ENCODE data around the gene PPFIA4.
A peak's percentile ranks its signal among the peaks of the same experiment; 100 is the strongest.

Gene PPFIA4

GRCh38 chr1:203060115-203060514, 33.8 kb downstream of the PPFIA4 start:
- no peak for DNase-seq

- no peak for DNase-seq
Measured at GRCh38 chr1:203063287-203063686, 37.0 kb downstream of the PPFIA4 start.

- no peak for DNase-seq
Measured at GRCh38 chr1:203065191-203065590, 38.9 kb downstream of the PPFIA4 start.

- no peak for DNase-seq
Measured at GRCh38 chr1:203065986-203066385, 39.7 kb downstream of the PPFIA4 start.

- no peak for DNase-seq
Measured at GRCh38 chr1:203066965-203067364, 40.7 kb downstream of the PPFIA4 start.

- DNase-seq: peak; percentile 23
Measured at GRCh38 chr1:203069030-203069747, 42.9 kb downstream of the PPFIA4 start.

GRCh38 chr1:203072002-203072602, 45.8 kb downstream of the PPFIA4 start:
- peak; percentile 27 for DNase-seq

GRCh38 chr1:203072911-203073310, 46.6 kb downstream of the PPFIA4 start:
- DNase-seq: no peak

GRCh38 chr1:203073469-203073868, 47.2 kb downstream of the PPFIA4 start:
- DNase-seq: no peak

- no peak for DNase-seq
Measured at GRCh38 chr1:203074610-203075009, 48.3 kb downstream of the PPFIA4 start.

- no peak for DNase-seq
Measured at GRCh38 chr1:203075236-203076030, 49.1 kb downstream of the PPFIA4 start.

GRCh38 chr1:203076031-203076511, 49.8 kb downstream of the PPFIA4 start:
- DNase-seq: no peak

- no peak for DNase-seq
Measured at GRCh38 chr1:203077367-203077766, 51.1 kb downstream of the PPFIA4 start.

GRCh38 chr1:203077956-203078355, 51.7 kb downstream of the PPFIA4 start:
- DNase-seq: no peak

- no peak for DNase-seq
Measured at GRCh38 chr1:203078478-203078877, 52.2 kb downstream of the PPFIA4 start.

- DNase-seq: no peak
Measured at GRCh38 chr1:203080456-203080855, 54.2 kb downstream of the PPFIA4 start.

GRCh38 chr1:203081465-203082230, 55.4 kb downstream of the PPFIA4 start:
- DNase-seq: no peak

GRCh38 chr1:203082231-203082505, 55.9 kb downstream of the PPFIA4 start:
- DNase-seq: no peak

- DNase-seq: no peak
Measured at GRCh38 chr1:203082571-203083462, 56.5 kb downstream of the PPFIA4 start.

- DNase-seq: no peak
Measured at GRCh38 chr1:203083463-203083921, 57.2 kb downstream of the PPFIA4 start.

- DNase-seq: peak; percentile 20
Measured at GRCh38 chr1:203084588-203085527, 58.6 kb downstream of the PPFIA4 start.
